HL-60 (cell line): ENCODE measurements around the gene ALDOC.

ENCODE experiments used
- DNase-seq, 2 experiments: peaks; one replicate each; pipeline ENCODE4 v3.0.0-alpha.2; 2010 to 2020; ENCODE audit warnings: low read depth in 1 of 2, low spot score in 1 of 2
- H3K27ac ChIP-seq: fragments of 250-450 bp; sonication (Bioruptor Pico); replicated peaks from 2 replicates; pipeline ENCODE4 v1.5.1; 2020; ENCODE audit warnings: mild to moderate bottlenecking, moderate library complexity
- H3K27me3 ChIP-seq: fragments of 250-450 bp; sonication (Bioruptor Pico); 2 replicates; pipeline ENCODE4 v1.5.1; 2021; ENCODE audit warnings: mild to moderate bottlenecking, moderate library complexity; ENCODE audit not compliant: insufficient read depth, poor library complexity, severe bottlenecking
- H3K4me3 ChIP-seq: replicated peaks from 2 replicates; pipeline ENCODE4 v1.5.1; 2011; ENCODE audit warnings: mild to moderate bottlenecking, control low read depth, low read length; ENCODE audit not compliant: insufficient read depth
- CTCF ChIP-seq: IDR thresholded peaks from one replicate; pipeline ENCODE4 v1.5.1; 2011; ENCODE audit warnings: low read length, control low read depth, inconsistent platforms; ENCODE audit not compliant: insufficient read depth
- GABPA ChIP-seq: IDR thresholded peaks from 2 replicates; pipeline ENCODE4 v1.6.1; 2012; ENCODE audit warnings: low read depth
- POLR2AphosphoS5 ChIP-seq: IDR thresholded peaks from 2 replicates; pipeline ENCODE4 v1.6.1; 2012; ENCODE audit warnings: low read depth
- REST ChIP-seq: IDR thresholded peaks from 2 replicates; pipeline ENCODE4 v1.6.1; 2012; ENCODE audit warnings: low read depth; ENCODE audit not compliant: insufficient replicate concordance
- SPI1 ChIP-seq: IDR thresholded peaks from 2 replicates; pipeline ENCODE4 v1.6.1; 2012; ENCODE audit warnings: low read depth, mild to moderate bottlenecking, borderline replicate concordance

ALDOC gene

GRCh38 chr17:28527181-28527681, 49.5 kb downstream of the ALDOC start:
- no peak for DNase-seq
- Histone ChIP-seq H3K27me3 (no peaks in the 10 kb centered on the region), H3K4me3 (no peak overlapping the region), H3K27ac (no peak overlapping the region)
- no peak for TF ChIP-seq REST
- no peak for TF ChIP-seq GABPA
- TF ChIP-seq POLR2AphosphoS5, result no peak

GRCh38 chr17:28526381-28526780, 50.3 kb downstream of the ALDOC start:
- DNase-seq, result no peak
- Histone ChIP-seq H3K27ac (no peak overlapping the region), H3K27me3 (no peaks in the 10 kb centered on the region), H3K4me3 (no peak overlapping the region)
- no peak for TF ChIP-seq GABPA
- TF ChIP-seq SPI1, result no peak
- no peak for TF ChIP-seq CTCF
- TF ChIP-seq REST, result no peak
- no peak for TF ChIP-seq POLR2AphosphoS5

GRCh38 chr17:28524476-28525424, 51.9 kb downstream of the ALDOC start:
- Histone ChIP-seq H3K27me3 (no peaks in the 10 kb centered on the region), H3K4me3 (no peak overlapping the region), H3K27ac (no peak overlapping the region)
- TF ChIP-seq REST, result no peak
- TF ChIP-seq POLR2AphosphoS5, result no peak
- TF ChIP-seq SPI1, result no peak
- TF ChIP-seq CTCF, result no peak
- TF ChIP-seq GABPA, result no peak
- no peak for DNase-seq
